Transverse colon (tissue), 4 donors: ENCODE measurements around the gene UTP20. TPM values are rescaled to one million over a fixed set of nuclear protein-coding genes. Genes with fewer than 3 reads are reported as not detected.

ENCODE experiments used
- DNase-seq: peaks from one replicate; pipeline ENCODE4 v3.0.0-alpha.2; 2019
- H3K27ac ChIP-seq, 4 donors: fragments of 200-600 bp; sonication (generic); 2 replicates each; pipeline ENCODE4 v1.5.1; 2016 to 2018; ENCODE audit warnings: inconsistent platforms in 4 of 4
- H3K27me3 ChIP-seq: fragments of 200-600 bp; sonication (generic); 2 replicates; pipeline ENCODE4 v1.5.1; 2017; ENCODE audit warnings: inconsistent platforms
- H3K36me3 ChIP-seq, 4 donors: fragments of 200-600 bp; sonication (generic); 2 replicates each; pipeline ENCODE4 v1.5.1; 2017 to 2019; ENCODE audit warnings: inconsistent platforms in 4 of 4
- H3K4me1 ChIP-seq, 4 donors: fragments of 200-600 bp; sonication (generic); 2 replicates each; pipeline ENCODE4 v1.5.1; 2017 to 2020; ENCODE audit warnings: inconsistent platforms in 4 of 4
- H3K4me3 ChIP-seq, 4 donors: fragments of 200-600 bp; sonication (generic); 1 replicate in 1 of 4; 2 replicates in 3 of 4; pipeline versions ENCODE4 v1.5.1 to v1.6.1; 2017 to 2019; ENCODE audit warnings: inconsistent platforms in 4 of 4
- H3K9me3 ChIP-seq, 2 donors: fragments of 200-600 bp; sonication (generic); 2 replicates each; pipeline ENCODE4 v1.5.1; 2017 to 2019; ENCODE audit warnings: inconsistent platforms in 2 of 2
- CTCF ChIP-seq, 5 experiments: fragments of 200-600 bp in 3 of 5; fragments of 450-650 bp in 2 of 5; sonication (generic) in 3 of 5; IDR thresholded peaks; 1 replicate in 2 of 5; 2 replicates in 3 of 5; pipeline ENCODE4 v1.5.1; 2016 to 2017; ENCODE audit warnings: antibody characterized with exemption in 5 of 5, inconsistent platforms in 3 of 5, mild to moderate bottlenecking in 2 of 5, moderate library complexity in 1 of 5
- EP300 ChIP-seq: sonication (generic); formaldehyde crosslinking; IDR thresholded peaks from one replicate; pipeline ENCODE4 v1.6.1; 2017; ENCODE audit warnings: antibody characterized with exemption, low read depth
- POLR2A ChIP-seq: fragments of 450-650 bp; IDR thresholded peaks from one replicate; pipeline ENCODE4 v1.6.1; 2016; ENCODE audit warnings: antibody characterized with exemption, mild to moderate bottlenecking, moderate library complexity
- POLR2AphosphoS5 ChIP-seq, 3 donors: sonication (generic); formaldehyde crosslinking; IDR thresholded peaks; one replicate each; pipeline ENCODE4 v1.6.1; 2016; ENCODE audit warnings: antibody characterized with exemption in 3 of 3
- WGBS, 2 donors: methylation state at CpG; one replicate each; pipeline ENCODE4 v1.1.5; 2018; ENCODE audit warnings: low coverage in 1 of 2; 5-methylcytosine and 5-hydroxymethylcytosine counted together
- in situ Hi-C, 4 donors: fragments of 200-750 bp; cut with MboI; loops; one replicate each; pipeline versions ENCODE4 v1.15.0 to v1.15.1; 2017; ENCODE audit warnings: low sequenced_read_pairs in 3 of 4, low pct_ligation_motif_present in 1 of 4, low pct_unique_long_range_greater_than_20kb in 1 of 4
- intact Hi-C: fragments of 100-400 bp; cut with DNase I; formaldehyde crosslinking; loops from one replicate; pipeline ENCODE4 v1.15.1; 2023; ENCODE audit warnings: low total_unique reads
- total RNA-seq, 4 donors: library from RNA; depleted of rRNA; stranded (reverse); fragments of >200 nt; gene quantifications; one replicate each; pipeline ENCODE4 v1.1.0, GENCODE V29; 2016

Gene UTP20
- total RNA-seq, 4 donors from 2014 or later, result 5.2 to 11.0 (median 6.5) TPM

- DNase-seq, result no peak
- 86 to 90% methylated on average over 4 of the region's 4 CpGs for WGBS, 2 donors
- in situ Hi-C loops (no loop called here), intact Hi-C loops (no loop called here)
- Histone ChIP-seq H3K36me3 (no peaks in the 10 kb centered on the region), H3K9me3 (no peaks in the 10 kb centered on the region), H3K4me3 (no peak overlapping the region), H3K4me1 (no peaks in the 10 kb centered on the region), H3K27me3 (no peaks in the 10 kb centered on the region), H3K27ac (no peak overlapping the region)
- TF ChIP-seq CTCF (IDR thresholded peaks at IDR 0.05) (no peak), POLR2A (no peak), POLR2AphosphoS5 (IDR thresholded peaks at IDR 0.05) (no peak), EP300 (no peak)
Measured at GRCh38 chr12:101238306-101238705, 41.6 kb upstream of the UTP20 start.

GRCh38 chr12:101238800-101239329 is 41.0 kb upstream of the UTP20 start:
- in situ Hi-C loops (no loop called here), intact Hi-C loops (no loop called here)
- Histone ChIP-seq H3K36me3 (no peaks in the 10 kb centered on the region), H3K27me3 (no peaks in the 10 kb centered on the region), H3K4me1 (no peaks in the 10 kb centered on the region), H3K4me3 (no peak overlapping the region), H3K9me3 (no peaks in the 10 kb centered on the region), H3K27ac (no peak overlapping the region)
- no peak for DNase-seq
- WGBS, 2 donors, result 71% methylated on average over 5 of the region's 6 CpGs; no CpG with 5 or more reads in 1 of the 2 donors
- no peak for TF ChIP-seq CTCF (IDR thresholded peaks at IDR 0.05)
- no peak for TF ChIP-seq POLR2A
- TF ChIP-seq POLR2AphosphoS5 (IDR thresholded peaks at IDR 0.05), result no peak
- TF ChIP-seq EP300, result no peak

GRCh38 chr12:101243074-101243473 is 36.8 kb upstream of the UTP20 start:
- no peaks in the 10 kb centered on the region for H3K27me3 ChIP-seq
- in situ Hi-C loops, result no loop called here
- H3K36me3 ChIP-seq, result no peaks in the 10 kb centered on the region
- no peak overlapping the region for H3K27ac ChIP-seq
- no peak overlapping the region for H3K4me3 ChIP-seq
- no peaks in the 10 kb centered on the region for H3K9me3 ChIP-seq
- TF ChIP-seq EP300, result no peak
- no peak for TF ChIP-seq POLR2A
- TF ChIP-seq POLR2AphosphoS5 (IDR thresholded peaks at IDR 0.05), result no peak
- no peak for TF ChIP-seq CTCF (IDR thresholded peaks at IDR 0.05)
- DNase-seq, result no peak
- WGBS, 2 donors, result 62 to 69% methylated on average over 2 of the region's 2 CpGs
- intact Hi-C loops, result no loop called here
- no peaks in the 10 kb centered on the region for H3K4me1 ChIP-seq

- no peak for DNase-seq
- no peaks in the 10 kb centered on the region for H3K9me3 ChIP-seq
- WGBS, 2 donors, result 78% methylated on average over 2 of the region's 2 CpGs; no CpG with 5 or more reads in 1 of the 2 donors
- intact Hi-C loops, result no loop called here
- no peaks in the 10 kb centered on the region for H3K27me3 ChIP-seq
- H3K4me1 ChIP-seq, result no peaks in the 10 kb centered on the region
- H3K36me3 ChIP-seq, result no peaks in the 10 kb centered on the region
- H3K4me3 ChIP-seq, result no peak overlapping the region
- in situ Hi-C loops, result no loop called here
- no peak overlapping the region for H3K27ac ChIP-seq
- no peak for TF ChIP-seq POLR2A
- no peak for TF ChIP-seq POLR2AphosphoS5 (IDR thresholded peaks at IDR 0.05)
- no peak for TF ChIP-seq CTCF (IDR thresholded peaks at IDR 0.05)
- TF ChIP-seq EP300, result no peak
Measured at GRCh38 chr12:101243616-101244015, 36.3 kb upstream of the UTP20 start.
